Muscle layer of colon (tissue), 2 donors: Measurements from ENCODE around the gene GNB1L.

ENCODE experiments used
- H3K27ac ChIP-seq: one replicate; pipeline ENCODE4 v1.7.0; 2013; ENCODE audit warnings: low read depth, mild to moderate bottlenecking, low read length, moderate library complexity
- H3K27me3 ChIP-seq, 2 donors: one replicate each; pipeline ENCODE4 v1.7.0; 2013; ENCODE audit warnings: low read length in 2 of 2, mild to moderate bottlenecking in 2 of 2; ENCODE audit not compliant: insufficient read depth in 2 of 2, control insufficient read depth in 1 of 2
- H3K36me3 ChIP-seq: one replicate; pipeline ENCODE4 v1.7.0; 2013; ENCODE audit warnings: mild to moderate bottlenecking, low read length; ENCODE audit not compliant: insufficient read depth
- H3K4me1 ChIP-seq: one replicate; pipeline ENCODE4 v1.7.0; 2013; ENCODE audit warnings: mild to moderate bottlenecking, low read length; ENCODE audit not compliant: insufficient read depth
- H3K4me3 ChIP-seq, 2 donors: one replicate each; pipeline ENCODE4 v1.7.0; 2013; ENCODE audit warnings: low read length in 2 of 2, low read depth in 1 of 2, mild to moderate bottlenecking in 1 of 2, moderate library complexity in 1 of 2
- H3K9ac ChIP-seq: one replicate; pipeline ENCODE4 v1.7.0; 2013; ENCODE audit warnings: low read length
- H3K9me3 ChIP-seq: one replicate; pipeline ENCODE4 v1.7.0; 2013; ENCODE audit warnings: mild to moderate bottlenecking, low read length
- donor health status: abdominal sarcoma.
- donor health status: Adenocarcinoma of cecum.

Gene GNB1L

DNA sequence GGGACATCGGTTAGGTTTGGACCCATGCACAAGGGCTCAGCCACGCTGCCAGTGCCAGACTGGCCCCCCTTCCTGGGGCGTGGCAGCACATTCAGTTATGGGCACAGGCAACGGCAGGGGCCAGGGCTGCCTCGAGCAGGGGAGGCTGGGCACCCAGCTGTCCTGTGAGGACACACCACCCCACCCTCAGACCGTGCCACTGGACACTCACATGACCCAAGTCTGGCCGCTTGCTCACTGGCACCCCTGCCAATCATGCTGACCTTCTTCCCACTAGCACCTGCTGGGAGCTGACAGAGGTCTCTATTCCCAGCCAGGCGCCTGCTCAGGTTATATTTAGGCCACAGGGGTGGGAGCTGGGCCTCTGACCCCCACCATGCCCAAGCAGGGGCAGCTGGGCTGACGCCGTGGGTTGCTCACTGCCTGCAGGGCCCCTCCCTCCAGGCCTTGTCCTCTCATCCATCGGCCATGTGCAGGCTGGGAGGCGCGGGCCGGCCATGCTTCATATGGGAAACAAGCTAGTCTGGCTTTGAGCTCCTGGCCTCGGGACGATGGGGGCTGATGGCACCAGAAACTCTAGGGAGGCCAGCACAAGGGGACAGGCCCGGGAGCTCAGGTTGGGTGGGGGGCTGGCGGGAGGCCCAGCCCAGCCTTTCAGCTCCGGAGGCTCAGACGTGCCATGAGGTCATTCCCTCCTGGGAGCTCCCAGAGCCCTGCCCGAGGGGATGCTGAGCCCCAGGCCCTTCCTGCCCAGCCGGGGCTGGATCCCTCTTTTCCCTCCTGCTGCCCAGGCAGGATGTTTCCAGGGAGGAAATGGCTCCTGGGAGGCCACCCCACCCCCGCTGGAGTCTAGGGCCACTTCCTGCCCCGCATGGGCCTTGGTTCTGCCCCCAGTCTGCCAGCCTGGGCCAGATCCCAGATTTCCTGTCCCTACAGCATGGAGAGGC is 109.2 kb downstream of the GNB1L start:
- Histone ChIP-seq H3K9ac (no peak overlapping the region), H3K27me3 (no peaks in the 10 kb centered on the region), H3K27ac (no peak overlapping the region), H3K4me3 (no peak overlapping the region), H3K4me1 (no peaks in the 10 kb centered on the region), H3K9me3 (no peaks in the 10 kb centered on the region), H3K36me3 (no peaks in the 10 kb centered on the region)

DNA sequence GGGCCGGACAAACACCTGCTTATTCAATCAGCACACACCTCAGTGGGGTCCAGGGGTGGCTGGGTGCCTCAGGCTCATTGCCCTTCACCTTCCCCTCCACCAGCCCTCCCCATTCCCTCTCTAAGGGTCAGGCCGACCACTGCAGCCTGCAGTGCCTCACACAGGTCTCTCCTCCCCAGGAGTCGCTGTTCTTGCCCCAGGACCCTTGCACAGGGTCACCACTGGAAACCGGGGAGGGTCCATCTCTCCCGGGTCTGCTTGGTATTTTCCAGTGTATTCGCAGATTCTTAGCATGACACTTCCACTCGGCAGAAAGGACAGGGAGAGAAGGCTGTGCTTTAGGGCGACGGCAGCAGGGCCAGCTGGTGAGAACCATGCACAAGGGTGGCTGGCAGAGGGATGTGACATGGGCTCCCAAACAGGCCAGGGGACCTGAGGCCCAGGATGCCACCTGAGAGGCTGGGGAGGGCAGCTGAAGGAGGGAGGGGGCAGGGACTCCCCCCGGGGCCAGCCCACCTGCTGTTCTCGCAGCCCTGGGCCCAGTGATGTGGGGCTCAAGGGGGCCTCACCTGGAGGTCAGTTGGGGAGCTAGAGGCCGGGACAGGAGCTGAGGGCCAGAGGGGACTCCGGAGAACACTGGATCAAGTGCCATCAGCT is 110.2 kb downstream of the GNB1L start:
- Histone ChIP-seq H3K9me3 (no peaks in the 10 kb centered on the region), H3K4me1 (no peaks in the 10 kb centered on the region), H3K27ac (no peak overlapping the region), H3K9ac (no peak overlapping the region), H3K4me3 (no peak overlapping the region), H3K36me3 (no peaks in the 10 kb centered on the region), H3K27me3 (no peaks in the 10 kb centered on the region)

DNA sequence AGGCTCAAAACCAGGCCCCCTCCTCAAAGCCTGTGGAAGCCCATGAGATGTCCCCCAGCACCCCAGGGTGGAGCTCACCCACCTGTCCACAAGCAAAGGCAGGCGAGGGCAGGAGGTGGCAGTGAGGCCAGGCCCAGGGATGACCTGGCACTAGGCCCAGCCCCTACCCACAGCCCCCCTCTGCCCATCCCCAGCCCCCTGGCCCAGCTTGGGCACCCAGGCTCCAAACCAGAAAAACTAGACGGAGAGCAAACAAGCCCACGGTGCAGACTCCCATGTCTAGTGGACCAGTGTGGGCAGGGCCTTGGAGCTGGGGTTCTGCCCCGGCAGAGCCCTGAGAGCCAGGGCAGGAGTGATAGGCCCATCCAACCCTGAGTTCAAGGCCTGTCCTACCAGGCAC is 111.0 kb downstream of the GNB1L start:
- Histone ChIP-seq H3K27me3 (no peaks in the 10 kb centered on the region), H3K9me3 (no peaks in the 10 kb centered on the region), H3K4me1 (no peaks in the 10 kb centered on the region), H3K27ac (no peak overlapping the region), H3K36me3 (no peaks in the 10 kb centered on the region), H3K9ac (no peak overlapping the region), H3K4me3 (no peak overlapping the region)

DNA sequence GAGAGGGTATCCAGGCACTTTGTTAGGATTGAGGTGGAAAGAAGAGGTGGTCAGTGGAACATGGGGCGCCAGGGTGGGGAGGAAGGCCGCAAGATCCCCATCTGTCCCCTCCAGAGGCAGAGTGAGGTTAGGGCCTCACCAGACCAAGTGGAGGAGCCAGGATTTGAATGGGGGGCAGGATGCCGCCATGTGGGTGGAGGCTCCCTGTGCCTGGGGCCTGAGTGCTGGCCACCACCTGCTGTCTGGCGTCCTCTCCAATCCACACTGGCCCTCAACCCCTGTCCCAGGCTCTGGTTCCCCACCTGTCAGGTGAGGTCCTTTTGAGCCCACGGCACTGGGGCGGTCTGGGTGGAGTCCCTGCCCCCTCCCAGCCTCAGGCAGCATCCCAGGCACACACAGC is 111.6 kb downstream of the GNB1L start:
- H3K27me3 ChIP-seq: no peaks in the 10 kb centered on the region
- H3K9me3 ChIP-seq: no peaks in the 10 kb centered on the region
- H3K4me1 ChIP-seq: no peaks in the 10 kb centered on the region

DNA sequence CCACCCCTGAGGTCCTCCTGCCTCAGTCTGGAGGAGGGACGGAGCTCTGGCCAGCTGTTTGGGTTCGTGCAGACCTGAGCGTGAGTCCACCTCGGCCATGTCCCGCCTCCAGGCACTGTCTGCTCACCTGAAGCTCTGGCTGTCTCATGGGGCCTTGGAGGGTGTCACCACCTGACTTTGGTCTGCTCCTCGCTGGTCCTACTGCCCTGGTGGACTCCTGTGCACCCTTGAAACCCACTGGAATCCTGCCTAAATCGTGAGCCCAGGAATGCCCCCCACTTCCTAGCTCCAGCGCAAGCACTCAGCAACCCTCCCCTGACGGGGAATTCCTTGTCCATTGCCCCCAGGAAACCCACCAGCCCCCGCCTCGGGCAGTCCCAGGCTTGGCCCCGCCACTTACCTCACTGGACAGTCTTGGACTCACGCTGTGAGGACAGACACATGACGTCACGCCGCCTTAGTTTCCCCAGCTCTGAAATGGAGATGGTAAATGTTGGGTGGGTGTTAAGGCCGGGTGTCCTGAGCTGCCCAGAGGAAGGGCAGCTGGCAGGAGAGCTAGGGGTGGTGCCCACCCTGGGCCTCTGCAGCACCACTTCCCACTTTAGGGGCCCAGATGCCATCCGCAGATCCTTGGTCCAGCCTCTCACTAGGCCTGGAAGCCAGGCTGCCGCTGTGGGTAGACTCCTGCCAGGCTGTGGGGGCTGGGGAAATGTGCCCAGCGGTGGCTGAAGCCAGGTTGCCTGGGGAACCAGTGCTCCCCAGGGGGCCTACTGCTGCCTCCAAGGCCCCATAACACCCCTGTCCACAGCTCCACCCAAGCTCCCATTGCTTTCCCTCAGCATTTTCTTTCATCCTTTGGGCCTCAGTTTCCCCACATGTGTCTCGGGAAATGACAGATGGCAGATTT is 112.3 kb downstream of the GNB1L start:
- H3K9me3 ChIP-seq: no peaks in the 10 kb centered on the region
- no peaks in the 10 kb centered on the region for H3K27me3 ChIP-seq
- no peak overlapping the region for H3K9ac ChIP-seq
- no peaks in the 10 kb centered on the region for H3K4me1 ChIP-seq
- H3K27ac ChIP-seq: no peak overlapping the region
- no peak overlapping the region for H3K4me3 ChIP-seq
- H3K36me3 ChIP-seq: no peaks in the 10 kb centered on the region

More for the DNA sequence above, 111.6 kb downstream of the GNB1L start:
- Histone ChIP-seq H3K27ac (no peak overlapping the region), H3K36me3 (no peaks in the 10 kb centered on the region), H3K4me3 (no peak overlapping the region), H3K9ac (no peak overlapping the region)

GRCh38 chr22:19741053-19741452 is 113.6 kb downstream of the GNB1L start:
- H3K4me3 ChIP-seq: no peak overlapping the region
- no peaks in the 10 kb centered on the region for H3K4me1 ChIP-seq
- H3K36me3 ChIP-seq: no peaks in the 10 kb centered on the region
- H3K9me3 ChIP-seq: no peaks in the 10 kb centered on the region
- H3K27me3 ChIP-seq: peaks cover 0 to 10% of the 10 kb centered on the region in 2 donors
- no peak overlapping the region for H3K9ac ChIP-seq
- H3K27ac ChIP-seq: no peak overlapping the region

- H3K4me3 ChIP-seq: no peak overlapping the region
- peaks cover 0 to 10% of the 10 kb centered on the region in 2 donors for H3K27me3 ChIP-seq
- no peaks in the 10 kb centered on the region for H3K36me3 ChIP-seq
- no peaks in the 10 kb centered on the region for H3K4me1 ChIP-seq
- H3K9ac ChIP-seq: no peak overlapping the region
- H3K9me3 ChIP-seq: no peaks in the 10 kb centered on the region
- no peak overlapping the region for H3K27ac ChIP-seq
These were observed 114.1 kb downstream of the GNB1L start for GRCh38 chr22:19740586-19740985.

DNA sequence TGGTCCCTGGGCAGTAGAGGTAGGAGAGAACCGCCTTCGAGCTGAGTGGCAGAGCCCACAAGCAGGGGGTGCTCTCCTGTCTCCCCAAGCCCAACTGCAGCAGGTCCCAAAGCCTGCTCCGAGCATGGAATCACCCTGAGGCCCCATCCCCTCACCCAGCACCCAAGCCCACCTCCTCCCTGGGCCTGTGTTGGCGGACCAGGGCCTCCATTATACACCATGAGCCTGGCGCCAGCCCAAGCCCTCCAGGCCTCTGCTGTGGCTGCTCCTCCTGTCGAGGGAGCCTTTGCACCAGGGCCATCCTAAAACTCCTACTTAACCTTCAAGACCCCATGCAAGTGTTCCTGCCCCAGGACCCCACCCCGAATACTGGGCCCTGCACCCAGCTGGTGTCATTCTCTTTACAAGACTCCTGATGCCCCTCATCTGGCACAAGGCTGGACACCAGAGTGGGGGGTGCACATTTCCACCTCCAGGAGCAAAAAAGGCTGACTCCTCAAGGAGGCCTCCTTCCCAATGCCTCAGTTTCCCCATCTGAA is 114.7 kb downstream of the GNB1L start:
- Histone ChIP-seq H3K4me3 (no peak overlapping the region), H3K4me1 (no peaks in the 10 kb centered on the region), H3K36me3 (no peaks in the 10 kb centered on the region), H3K27me3 (peaks cover 0 to 10% of the 10 kb centered on the region in 2 donors), H3K27ac (no peak overlapping the region), H3K9me3 (no peaks in the 10 kb centered on the region), H3K9ac (no peak overlapping the region)

GRCh38 chr22:19739448-19739895 is 115.2 kb downstream of the GNB1L start:
- H3K27ac ChIP-seq: no peak overlapping the region
- no peak overlapping the region for H3K4me3 ChIP-seq
- peaks cover 0 to 10% of the 10 kb centered on the region in 2 donors for H3K27me3 ChIP-seq
- H3K4me1 ChIP-seq: no peaks in the 10 kb centered on the region
- no peaks in the 10 kb centered on the region for H3K36me3 ChIP-seq
- no peak overlapping the region for H3K9ac ChIP-seq
- H3K9me3 ChIP-seq: no peaks in the 10 kb centered on the region

GRCh38 chr22:19738664-19739447 is 115.8 kb downstream of the GNB1L start:
- Histone ChIP-seq H3K9ac (no peak overlapping the region), H3K4me3 (no peak overlapping the region), H3K9me3 (no peaks in the 10 kb centered on the region), H3K4me1 (no peaks in the 10 kb centered on the region), H3K36me3 (no peaks in the 10 kb centered on the region), H3K27ac (no peak overlapping the region), H3K27me3 (peaks cover 0 to 10% of the 10 kb centered on the region in 2 donors)
